ENCODE data around the gene ARHGAP1. TPM values are rescaled to one million over a fixed set of nuclear protein-coding genes. Genes with fewer than 3 reads are reported as not detected.

ARHGAP1 gene
- total RNA-seq, 1 donor from 2014 or later = 104 TPM

GRCh38 chr11:46727952-46728658 lies 27.7 kb upstream of the ARHGAP1 start:
- no peaks in the 10 kb centered on the region for H3K27me3 ChIP-seq
- DNase-seq (ENCODE audit: low spot score in 2 of 2) = no peak
- H3K36me3 ChIP-seq = no peaks in the 10 kb centered on the region
- intact Hi-C loops (cut with DNase I) = no loop called here
- H3K9me3 ChIP-seq = no peaks in the 10 kb centered on the region
- H3K4me3 ChIP-seq = no peak overlapping the region
- H3K27ac ChIP-seq = no peak overlapping the region
- no peaks in the 10 kb centered on the region for H3K4me1 ChIP-seq
- TF ChIP-seq, protein P1, sequence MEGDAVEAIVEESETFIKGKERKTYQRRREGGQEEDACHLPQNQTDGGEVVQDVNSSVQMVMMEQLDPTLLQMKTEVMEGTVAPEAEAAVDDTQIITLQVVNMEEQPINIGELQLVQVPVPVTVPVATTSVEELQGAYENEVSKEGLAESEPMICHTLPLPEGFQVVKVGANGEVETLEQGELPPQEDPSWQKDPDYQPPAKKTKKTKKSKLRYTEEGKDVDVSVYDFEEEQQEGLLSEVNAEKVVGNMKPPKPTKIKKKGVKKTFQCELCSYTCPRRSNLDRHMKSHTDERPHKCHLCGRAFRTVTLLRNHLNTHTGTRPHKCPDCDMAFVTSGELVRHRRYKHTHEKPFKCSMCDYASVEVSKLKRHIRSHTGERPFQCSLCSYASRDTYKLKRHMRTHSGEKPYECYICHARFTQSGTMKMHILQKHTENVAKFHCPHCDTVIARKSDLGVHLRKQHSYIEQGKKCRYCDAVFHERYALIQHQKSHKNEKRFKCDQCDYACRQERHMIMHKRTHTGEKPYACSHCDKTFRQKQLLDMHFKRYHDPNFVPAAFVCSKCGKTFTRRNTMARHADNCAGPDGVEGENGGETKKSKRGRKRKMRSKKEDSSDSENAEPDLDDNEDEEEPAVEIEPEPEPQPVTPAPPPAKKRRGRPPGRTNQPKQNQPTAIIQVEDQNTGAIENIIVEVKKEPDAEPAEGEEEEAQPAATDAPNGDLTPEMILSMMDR (IDR thresholded peaks at IDR 0.05) = no peak

- intact Hi-C loops (cut with DNase I) = no loop called here
- H3K9me3 ChIP-seq = no peaks in the 10 kb centered on the region
- H3K36me3 ChIP-seq = no peaks in the 10 kb centered on the region
- DNase-seq (ENCODE audit: low spot score in 2 of 2) = no peak
- no peak overlapping the region for H3K4me3 ChIP-seq
- TF ChIP-seq, protein P1 (IDR thresholded peaks at IDR 0.05) = no peak
- H3K27ac ChIP-seq = no peak overlapping the region
- no peaks in the 10 kb centered on the region for H3K27me3 ChIP-seq
- no peaks in the 10 kb centered on the region for H3K4me1 ChIP-seq
Observed at GRCh38 chr11:46726206-46726862, 25.9 kb upstream of the ARHGAP1 start.

DNA sequence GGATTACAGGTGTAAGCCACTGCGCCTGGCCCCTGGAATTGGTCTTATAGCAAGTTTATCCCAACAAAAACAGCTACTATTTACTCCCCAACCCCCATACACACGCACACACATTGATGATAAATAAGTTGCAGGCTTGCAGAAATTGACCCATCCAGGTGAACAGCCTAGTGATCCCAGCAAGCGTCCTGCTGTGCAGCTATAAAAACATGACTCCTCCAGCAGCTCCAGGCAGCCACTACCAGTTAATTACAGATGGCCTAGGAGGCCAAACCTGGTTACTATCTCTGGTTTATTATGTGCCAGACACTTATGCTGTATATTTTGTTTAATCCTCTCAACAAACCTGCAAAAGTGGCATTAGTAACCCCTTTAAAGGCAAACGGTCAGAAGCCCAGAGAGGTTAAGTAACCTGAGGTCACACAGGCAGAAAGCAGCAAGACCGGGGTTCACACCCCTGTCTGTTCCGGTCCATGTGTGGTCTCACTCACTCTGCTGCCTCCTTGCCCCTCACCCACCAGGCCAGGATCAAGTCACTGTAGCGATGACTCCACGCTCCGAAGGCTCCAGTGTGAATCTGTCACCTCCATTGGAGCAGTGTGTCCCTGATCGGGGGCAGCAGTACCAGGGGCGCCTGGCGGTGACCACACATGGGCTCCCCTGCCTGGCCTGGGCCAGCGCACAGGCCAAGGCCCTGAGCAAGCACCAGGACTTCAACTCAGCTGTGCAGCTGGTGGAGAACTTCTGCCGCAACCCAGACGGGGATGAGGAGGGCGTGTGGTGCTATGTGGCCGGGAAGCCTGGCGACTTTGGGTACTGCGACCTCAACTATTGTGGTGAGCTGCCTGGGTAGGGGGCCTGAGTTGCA lies 25.2 kb upstream of the ARHGAP1 start:
- DNase-seq (ENCODE audit: low spot score in 2 of 2) = no peak
- H3K4me1 ChIP-seq = no peaks in the 10 kb centered on the region
- H3K9me3 ChIP-seq = no peaks in the 10 kb centered on the region
- TF ChIP-seq, protein P1 (IDR thresholded peaks at IDR 0.05) = no peak
- intact Hi-C loops (cut with DNase I) = no loop called here
- H3K27ac ChIP-seq = no peak overlapping the region
- H3K27me3 ChIP-seq = no peaks in the 10 kb centered on the region
- no peaks in the 10 kb centered on the region for H3K36me3 ChIP-seq
- no peak overlapping the region for H3K4me3 ChIP-seq

DNA sequence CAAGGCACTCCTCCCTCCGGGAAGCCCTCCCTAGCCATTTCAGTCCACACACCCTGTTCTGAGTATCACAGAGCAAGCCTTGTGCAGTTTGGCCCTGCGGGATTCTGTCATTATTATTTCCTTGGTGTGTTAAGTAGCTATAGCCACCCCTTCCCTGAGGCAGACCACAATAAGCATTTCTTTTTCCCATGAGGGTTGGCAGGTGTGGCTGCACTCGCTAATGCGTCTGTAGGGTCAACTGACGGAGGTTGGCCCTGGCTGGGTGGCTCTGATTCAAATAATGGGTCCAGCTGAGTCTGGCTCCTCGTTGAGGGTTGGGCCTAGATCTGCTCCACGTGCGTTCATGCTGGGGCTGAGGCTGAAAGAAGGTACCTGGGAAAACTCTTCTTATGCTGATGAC lies 23.7 kb upstream of the ARHGAP1 start:
- TF ChIP-seq, protein P1 (IDR thresholded peaks at IDR 0.05) = no peak
- intact Hi-C loops (cut with DNase I) = no loop called here
- H3K27me3 ChIP-seq = no peaks in the 10 kb centered on the region

DNA sequence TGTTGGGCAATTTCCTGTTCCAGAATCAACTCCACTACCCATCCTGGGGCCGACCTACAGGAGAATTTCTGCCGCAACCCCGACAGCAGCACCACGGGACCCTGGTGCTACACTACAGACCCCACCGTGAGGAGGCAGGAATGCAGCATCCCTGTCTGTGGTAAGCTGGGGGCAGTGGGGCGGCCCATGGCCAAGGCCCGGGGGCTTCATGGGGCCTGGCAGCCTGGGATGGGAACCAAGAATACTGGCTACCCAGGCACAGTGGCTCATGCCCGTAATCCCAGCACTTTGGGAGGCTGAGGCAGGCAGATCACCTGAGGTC lies 22.9 kb upstream of the ARHGAP1 start:
- Histone ChIP-seq H3K27me3 (no peaks in the 10 kb centered on the region), H3K36me3 (no peaks in the 10 kb centered on the region), H3K27ac (no peak overlapping the region), H3K9me3 (no peaks in the 10 kb centered on the region), H3K4me3 (no peak overlapping the region), H3K4me1 (peaks cover 0 to 2% of the 10 kb centered on the region in 2 donors)
- DNase-seq (ENCODE audit: low spot score in 2 of 2) = no peak
- TF ChIP-seq, protein P1 (IDR thresholded peaks at IDR 0.05) = no peak
- intact Hi-C loops (cut with DNase I) = no loop called here

More for the DNA sequence above, 23.7 kb upstream of the ARHGAP1 start:
- Histone ChIP-seq H3K27ac (no peak overlapping the region), H3K9me3 (no peaks in the 10 kb centered on the region), H3K36me3 (no peaks in the 10 kb centered on the region), H3K4me1 (no peaks in the 10 kb centered on the region), H3K4me3 (no peak overlapping the region)
- no peak for DNase-seq (ENCODE audit: low spot score in 2 of 2)
